ENCODE measurements around the gene AFG3L2.

The AFG3L2 gene

DNA sequence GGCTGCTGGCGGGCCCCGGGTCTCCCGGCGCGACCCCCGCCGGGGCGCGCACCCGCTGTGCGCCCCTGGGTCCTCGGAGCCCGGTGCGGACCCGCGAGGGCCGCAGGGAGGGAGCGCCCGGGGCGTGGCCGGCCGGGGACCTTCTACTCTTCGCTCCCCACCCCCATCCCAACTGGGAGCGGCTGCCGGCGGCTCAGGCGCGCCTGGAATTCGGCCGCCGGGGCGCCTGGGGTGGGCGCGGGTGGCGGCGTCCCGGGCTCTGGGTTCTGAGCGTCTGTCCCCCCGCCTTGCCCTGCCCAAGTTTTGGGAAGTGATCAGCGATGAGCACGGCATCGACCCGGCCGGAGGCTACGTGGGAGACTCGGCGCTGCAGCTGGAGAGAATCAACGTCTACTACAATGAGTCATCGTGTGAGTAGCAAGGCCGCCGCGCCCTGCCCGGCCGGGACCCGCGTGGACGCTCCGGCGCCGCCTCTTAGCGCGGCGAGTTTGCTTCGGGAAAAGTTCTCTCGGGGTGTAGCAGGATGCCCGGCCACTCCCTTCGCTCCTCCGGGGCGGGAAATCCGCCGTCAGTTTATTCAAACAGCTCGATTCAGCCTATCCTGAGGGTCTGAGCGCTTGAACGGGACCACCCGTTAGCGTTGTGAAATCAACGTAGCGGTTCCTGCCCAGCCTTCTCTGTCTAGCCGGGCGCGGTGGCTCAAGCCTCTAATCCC is 68.5 kb downstream of the AFG3L2 start:
- H3K9me3 ChIP-seq (ENCODE audit: control insufficient read depth, low read length) = no peaks in the 10 kb centered on the region
- H3K36me3 ChIP-seq (ENCODE audit: control insufficient read depth, insufficient read depth, low read length) = no peaks in the 10 kb centered on the region
- no peaks in the 10 kb centered on the region for H3K27me3 ChIP-seq (ENCODE audit: control insufficient read depth, insufficient read depth, low read length)
- H3K4me2 ChIP-seq (ENCODE audit: low read length) = peak overlapping the region; percentile 43
- no peaks in the 10 kb centered on the region for H3K79me2 ChIP-seq
- peaks cover 6% of the 10 kb centered on the region for H3K4me1 ChIP-seq
- TF ChIP-seq, protein P1, sequence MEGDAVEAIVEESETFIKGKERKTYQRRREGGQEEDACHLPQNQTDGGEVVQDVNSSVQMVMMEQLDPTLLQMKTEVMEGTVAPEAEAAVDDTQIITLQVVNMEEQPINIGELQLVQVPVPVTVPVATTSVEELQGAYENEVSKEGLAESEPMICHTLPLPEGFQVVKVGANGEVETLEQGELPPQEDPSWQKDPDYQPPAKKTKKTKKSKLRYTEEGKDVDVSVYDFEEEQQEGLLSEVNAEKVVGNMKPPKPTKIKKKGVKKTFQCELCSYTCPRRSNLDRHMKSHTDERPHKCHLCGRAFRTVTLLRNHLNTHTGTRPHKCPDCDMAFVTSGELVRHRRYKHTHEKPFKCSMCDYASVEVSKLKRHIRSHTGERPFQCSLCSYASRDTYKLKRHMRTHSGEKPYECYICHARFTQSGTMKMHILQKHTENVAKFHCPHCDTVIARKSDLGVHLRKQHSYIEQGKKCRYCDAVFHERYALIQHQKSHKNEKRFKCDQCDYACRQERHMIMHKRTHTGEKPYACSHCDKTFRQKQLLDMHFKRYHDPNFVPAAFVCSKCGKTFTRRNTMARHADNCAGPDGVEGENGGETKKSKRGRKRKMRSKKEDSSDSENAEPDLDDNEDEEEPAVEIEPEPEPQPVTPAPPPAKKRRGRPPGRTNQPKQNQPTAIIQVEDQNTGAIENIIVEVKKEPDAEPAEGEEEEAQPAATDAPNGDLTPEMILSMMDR (IDR thresholded peaks at IDR 0.05) = no peak
- no peak overlapping the region for H3K9ac ChIP-seq
- H3K4me3 ChIP-seq (ENCODE audit: low read depth, low read length) = peak overlapping the region; percentile 12
- peak overlapping the region; percentile 61 for H3K27ac ChIP-seq
- H2AFZ ChIP-seq = peak overlapping the region; percentile 82

DNA sequence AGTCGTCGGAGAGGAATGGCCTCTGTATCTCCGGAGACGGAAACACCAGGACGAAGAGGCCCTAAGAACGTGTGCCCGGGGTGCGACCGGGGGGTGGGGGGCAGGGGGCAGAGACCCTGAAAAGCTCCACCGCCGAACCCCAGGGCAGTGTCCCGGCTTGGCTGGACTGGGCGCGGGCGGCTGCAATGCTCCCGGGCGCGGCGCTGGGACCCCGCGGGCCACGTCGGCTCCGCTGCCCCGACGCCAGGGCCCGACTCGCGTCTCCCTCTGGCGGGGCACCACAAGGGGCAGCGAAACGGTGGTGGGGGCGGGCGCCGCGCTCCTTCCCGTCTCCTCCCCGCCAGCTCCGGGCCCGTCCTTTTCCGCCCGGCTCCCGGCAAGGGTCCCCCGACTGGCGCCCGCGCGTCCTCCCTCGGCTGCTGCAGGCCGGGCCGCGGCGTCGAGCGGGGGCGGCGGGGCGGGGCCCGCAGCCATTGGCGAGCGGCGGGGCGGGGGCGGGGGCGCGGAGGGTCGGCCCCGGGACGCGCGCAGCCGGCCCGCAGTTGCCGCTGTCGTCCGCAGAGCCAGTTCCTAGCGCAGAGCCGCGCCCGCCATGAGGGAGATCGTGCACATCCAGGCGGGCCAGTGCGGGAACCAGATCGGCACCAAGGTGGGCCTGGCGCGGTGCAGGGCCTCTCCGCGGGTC is 69.2 kb downstream of the AFG3L2 start, which contains the start of gene TUBB6:
Gene TUBB6, plus strand, starts transcription at position 541 of the 685 bp plus-strand sequence. Its CDS starts 52 bp downstream, at position 593.
- H3K4me2 ChIP-seq (ENCODE audit: low read length) = peak within 1 kb of the TSS; percentile 43
- no peaks in the 10 kb centered on the region for H3K36me3 ChIP-seq (ENCODE audit: control insufficient read depth, insufficient read depth, low read length)
- TF ChIP-seq, protein P1 (IDR thresholded peaks at IDR 0.05) = no peak
- peak within 1 kb of the TSS; percentile 61 for H3K27ac ChIP-seq
- H3K4me3 ChIP-seq (ENCODE audit: low read depth, low read length) = peak within 1 kb of the TSS; percentile 33
- H3K9ac ChIP-seq = no peak within 1 kb of the TSS
- H3K9me3 ChIP-seq (ENCODE audit: control insufficient read depth, low read length) = no peaks in the 10 kb centered on the region
- no peaks in the 10 kb centered on the region for H3K79me2 ChIP-seq
- H2AFZ ChIP-seq = peak within 1 kb of the TSS; percentile 82
- H3K4me1 ChIP-seq = peaks cover 6% of the 10 kb centered on the region
- H3K27me3 ChIP-seq (ENCODE audit: control insufficient read depth, insufficient read depth, low read length) = no peaks in the 10 kb centered on the region

DNA sequence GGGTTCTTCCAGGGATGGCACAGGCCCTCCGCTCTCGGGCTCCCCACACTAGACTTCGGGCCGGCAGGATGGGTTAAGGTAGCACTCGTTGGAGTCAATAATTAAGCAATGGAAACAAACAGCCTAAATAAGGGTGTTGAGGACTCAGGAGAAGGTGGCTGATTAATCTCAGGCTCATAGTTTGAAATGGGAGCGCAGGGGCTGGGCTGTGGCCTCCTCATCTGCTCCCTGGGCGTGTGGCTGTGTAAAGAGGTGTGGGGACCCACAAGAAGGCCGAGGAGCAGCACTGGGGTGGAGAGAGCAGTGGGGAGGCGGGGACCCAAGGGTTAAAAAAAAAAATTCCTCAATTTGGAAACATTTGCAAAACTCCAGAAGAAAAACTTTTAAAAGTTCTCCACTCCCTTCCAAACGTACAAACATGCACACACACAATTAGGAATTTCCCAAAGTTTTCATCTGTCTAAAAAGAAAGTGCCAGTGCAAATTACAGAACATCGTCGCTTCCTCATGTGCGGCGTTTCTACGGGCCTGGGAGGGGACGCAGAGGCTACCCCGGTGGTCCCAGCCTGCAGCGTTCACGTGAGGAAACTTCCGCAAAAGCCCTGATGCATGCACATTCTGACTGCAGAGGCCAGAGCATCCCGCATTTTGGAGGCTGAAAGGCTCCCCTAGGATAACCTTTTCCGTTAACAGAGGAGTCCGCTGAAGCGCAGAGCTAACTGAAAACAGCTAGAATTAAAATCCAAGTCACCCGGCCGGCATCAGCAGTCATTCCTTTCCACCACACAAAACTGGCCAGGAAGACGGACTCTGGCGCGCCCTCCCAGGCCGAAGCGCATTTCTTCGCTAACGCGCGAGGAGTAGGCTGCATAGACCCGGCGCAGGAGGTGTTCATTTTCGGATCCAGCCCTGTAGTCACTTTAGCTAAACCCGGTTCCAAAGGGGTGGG is 70.0 kb downstream of the AFG3L2 start:
- TF ChIP-seq, protein P1 (IDR thresholded peaks at IDR 0.05) = no peak
- Histone ChIP-seq H3K4me1 (peaks cover 6% of the 10 kb centered on the region), H3K9me3 (ENCODE audit: control insufficient read depth, low read length) (no peaks in the 10 kb centered on the region), H3K27me3 (ENCODE audit: control insufficient read depth, insufficient read depth, low read length) (no peaks in the 10 kb centered on the region), H3K4me2 (ENCODE audit: low read length) (peak overlapping the region; percentile 38), H3K9ac (no peak overlapping the region), H2AFZ (peak overlapping the region; percentile 51), H3K27ac (peak overlapping the region; percentile 51), H3K4me3 (ENCODE audit: low read depth, low read length) (peak overlapping the region; percentile 33), H3K79me2 (no peaks in the 10 kb centered on the region), H3K36me3 (ENCODE audit: control insufficient read depth, insufficient read depth, low read length) (no peaks in the 10 kb centered on the region)

DNA sequence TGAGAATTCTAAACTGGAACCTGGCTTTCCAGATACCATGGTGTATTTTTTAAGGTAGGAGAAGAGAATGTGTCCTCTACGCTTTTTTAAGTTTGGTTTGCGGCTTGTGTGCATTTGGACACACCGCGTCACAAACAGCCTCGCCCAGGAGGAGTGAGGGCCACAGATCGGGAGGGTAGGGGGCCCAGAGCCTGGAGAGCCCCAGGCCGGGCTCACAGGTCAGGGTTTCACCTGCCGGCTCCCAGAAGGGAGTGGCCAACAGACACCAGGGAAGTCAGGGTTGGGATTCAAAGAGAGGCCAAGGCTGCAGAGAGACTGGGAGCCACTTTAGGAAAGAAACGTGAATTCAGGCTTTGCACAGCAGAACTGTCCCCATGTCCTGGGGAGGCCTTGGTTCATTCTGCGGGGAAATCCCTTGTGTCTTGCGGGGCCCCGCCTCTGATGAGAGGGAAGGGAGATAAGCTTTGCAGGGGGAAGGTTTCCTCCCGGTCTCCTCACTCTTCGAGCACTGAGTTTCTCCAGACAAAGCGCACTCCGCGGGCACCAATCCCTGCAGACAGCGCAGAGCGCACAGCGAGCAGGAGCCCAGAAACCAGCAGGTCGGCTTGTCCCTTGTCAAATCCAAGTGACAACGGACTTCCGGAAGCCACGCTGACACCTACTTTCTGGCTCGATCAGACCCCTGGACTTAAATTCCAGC is 70.9 kb downstream of the AFG3L2 start:
- Histone ChIP-seq H3K36me3 (ENCODE audit: control insufficient read depth, insufficient read depth, low read length) (no peaks in the 10 kb centered on the region), H3K9me3 (ENCODE audit: control insufficient read depth, low read length) (no peaks in the 10 kb centered on the region), H2AFZ (no peak overlapping the region), H3K4me1 (peaks cover 6% of the 10 kb centered on the region), H3K79me2 (no peaks in the 10 kb centered on the region), H3K27me3 (ENCODE audit: control insufficient read depth, insufficient read depth, low read length) (no peaks in the 10 kb centered on the region), H3K4me3 (ENCODE audit: low read depth, low read length) (no peak overlapping the region), H3K4me2 (ENCODE audit: low read length) (no peak overlapping the region), H3K27ac (no peak overlapping the region), H3K9ac (no peak overlapping the region)
- TF ChIP-seq, protein P1 (IDR thresholded peaks at IDR 0.05) = no peak

Data from parathyroid adenoma (tissue), 2 donors.